Measurements from ENCODE around the gene AMZ1.
"Not testable (repeated sequence)": the region's sequence is repeated elsewhere in the genome, so short reads cannot be mapped to it uniquely, and the experiment has no call there.

Gene AMZ1

DNA sequence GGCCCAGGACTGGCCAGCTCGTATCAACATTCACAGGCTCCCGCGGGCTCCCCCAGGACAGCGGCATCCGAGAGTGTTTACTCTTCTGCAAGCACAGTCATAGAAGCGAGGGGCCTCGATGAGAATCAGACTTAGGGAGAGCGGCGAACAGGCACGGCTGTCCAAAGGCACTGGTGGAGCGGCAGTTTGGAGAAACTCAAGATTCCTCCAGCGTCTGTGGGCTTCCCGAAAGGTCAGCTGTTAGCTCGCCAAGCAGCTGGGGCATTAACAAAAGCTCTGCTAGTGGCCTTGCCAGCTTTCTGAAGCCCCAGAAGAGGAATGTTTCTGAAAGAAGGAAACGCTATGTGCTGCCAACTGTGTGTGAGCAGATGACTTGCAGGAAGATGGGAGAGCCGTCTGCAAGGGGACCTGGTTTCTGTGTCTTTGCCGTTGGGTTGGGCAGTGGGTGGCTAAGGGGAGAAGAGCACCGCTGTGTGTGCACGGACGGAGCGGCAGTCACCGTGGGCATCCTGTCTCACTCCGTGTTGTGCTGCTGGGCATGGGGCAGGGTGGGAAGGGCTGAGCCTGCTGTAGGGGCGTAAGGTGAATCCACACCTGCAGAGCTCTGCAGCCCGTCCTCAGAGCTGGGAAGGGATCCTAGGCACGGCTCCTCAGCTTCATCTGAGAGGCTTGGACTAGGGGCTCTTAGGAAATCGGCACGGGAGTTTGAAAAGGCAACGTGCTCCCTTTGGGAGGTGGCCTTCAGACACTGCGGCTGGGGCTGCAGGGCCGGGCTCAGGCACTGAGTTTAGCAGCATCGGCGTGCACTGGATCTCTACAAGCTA lies 42.1 kb downstream of the AMZ1 start:
- DNase-seq = no peak

DNA sequence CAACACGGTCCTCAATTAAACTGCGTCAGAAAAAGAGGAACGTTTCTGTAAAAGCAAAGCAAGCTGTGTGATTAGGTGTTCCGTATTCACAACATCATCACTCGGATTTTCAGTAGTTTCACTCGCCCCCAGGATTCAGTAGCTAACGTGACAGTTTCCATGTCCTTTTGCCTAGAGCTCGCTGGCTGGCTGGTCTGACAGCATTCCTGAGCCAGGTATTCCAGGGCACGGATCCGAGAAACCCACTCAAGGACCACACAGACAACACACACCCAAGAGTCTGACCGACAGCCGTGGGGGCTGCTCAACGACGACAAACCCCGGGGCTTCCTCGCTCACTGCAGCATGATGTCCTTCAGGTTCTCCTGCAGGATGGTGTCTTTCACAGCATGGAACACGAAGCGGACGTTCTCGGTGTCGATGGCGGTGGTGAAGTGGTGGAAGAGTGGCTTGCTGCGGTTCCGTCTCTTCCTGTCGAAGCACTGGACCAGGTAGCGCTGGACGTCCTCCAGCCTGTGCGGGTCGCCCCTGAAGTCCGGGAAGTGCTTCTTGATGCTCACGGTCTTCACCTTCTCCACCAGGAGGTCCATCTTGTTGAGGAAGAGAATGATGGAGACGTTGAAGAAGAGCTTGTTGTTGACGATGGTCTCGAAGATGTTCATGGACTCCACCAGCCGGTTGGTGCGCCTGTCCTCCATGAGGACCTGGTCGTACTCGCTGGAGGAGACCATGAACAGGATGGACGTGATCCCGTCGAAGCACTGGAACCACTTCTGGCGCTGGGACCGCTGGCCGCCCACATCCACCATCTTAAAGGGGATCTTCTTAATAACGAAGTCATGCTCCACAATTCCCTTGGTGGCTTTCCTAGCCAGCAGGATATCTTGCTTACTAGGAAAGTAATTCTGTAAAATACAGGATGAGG lies 43.1 kb downstream of the AMZ1 start:
- no peak for DNase-seq

DNA sequence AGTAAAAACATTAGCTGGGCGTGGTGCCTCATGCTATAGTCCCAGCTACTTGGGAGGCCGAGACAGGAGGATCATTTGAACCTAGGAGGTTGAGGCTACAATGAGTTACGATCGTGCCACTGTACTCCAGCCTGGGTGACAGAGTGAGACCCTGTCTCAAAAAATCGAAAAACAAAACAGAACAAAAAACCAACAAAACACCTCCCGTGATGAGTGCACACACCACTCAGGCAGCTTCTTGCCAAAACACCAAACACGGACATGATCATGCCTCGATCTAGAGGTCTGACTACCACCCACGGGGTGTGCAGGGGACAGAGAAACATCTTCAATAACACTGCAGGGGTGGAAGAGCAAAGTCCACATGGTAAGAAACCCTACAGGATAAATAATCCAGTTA lies 44.4 kb downstream of the AMZ1 start:
- DNase-seq = no peak

DNA sequence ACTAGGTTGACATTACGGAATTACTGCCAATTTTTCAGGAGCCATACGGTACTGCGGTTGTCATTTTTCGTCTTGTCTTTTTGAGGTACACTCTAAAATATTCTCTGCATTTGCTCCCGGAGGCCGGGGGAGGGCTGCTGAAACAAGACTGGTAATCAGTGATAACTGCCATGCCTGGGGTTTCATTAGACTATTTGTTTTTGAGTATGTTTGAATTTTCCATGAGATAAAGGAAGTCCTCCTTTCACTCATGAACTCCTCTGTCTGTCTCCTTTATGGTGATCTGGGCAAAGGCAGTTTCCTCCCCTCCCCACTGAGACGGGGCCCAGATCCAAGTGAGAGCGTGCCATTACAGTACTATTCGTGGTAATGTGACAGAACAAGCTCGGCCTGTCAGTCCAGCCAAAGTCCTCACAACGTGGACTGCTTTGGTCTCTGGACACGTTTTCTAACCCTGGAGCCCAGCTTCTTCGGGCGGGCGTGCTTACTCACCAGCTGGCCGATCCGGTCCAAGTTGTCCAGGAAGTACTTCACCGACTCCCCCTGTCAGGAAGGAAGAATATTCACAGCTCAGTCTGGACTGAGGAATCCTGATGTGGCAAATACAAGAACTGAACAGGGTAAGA lies 45.1 kb downstream of the AMZ1 start:
- peak; percentile 90 for DNase-seq

DNA sequence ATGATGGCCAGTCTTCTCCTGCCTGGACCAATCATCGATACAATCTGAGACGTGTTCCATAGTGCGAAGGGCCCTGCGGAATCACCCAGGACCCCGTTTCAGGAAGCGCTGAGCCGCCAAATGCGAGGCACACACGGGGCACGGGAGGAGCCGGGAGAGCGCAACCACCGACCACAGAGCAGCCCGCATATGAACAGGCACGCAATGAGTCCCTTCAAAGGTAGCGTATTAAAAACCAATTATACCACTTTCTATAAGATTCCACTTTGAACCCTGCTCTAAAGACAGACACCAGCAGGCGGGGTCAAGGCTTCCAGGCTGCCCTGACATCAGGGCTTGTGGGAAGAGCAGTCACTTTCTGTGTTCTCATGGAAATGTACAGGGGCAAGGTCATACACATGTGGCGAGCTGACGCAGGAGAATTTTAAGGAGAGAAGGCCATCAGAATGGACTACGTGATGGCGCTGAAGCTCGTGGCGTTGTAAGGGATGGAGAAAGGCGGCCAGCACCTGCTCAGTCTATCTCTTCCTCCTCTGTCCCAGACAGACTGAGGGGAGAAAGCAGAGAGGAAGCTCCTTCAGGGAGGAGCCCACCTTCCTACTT lies 46.2 kb downstream of the AMZ1 start:
- DNase-seq = peak; percentile 58

DNA sequence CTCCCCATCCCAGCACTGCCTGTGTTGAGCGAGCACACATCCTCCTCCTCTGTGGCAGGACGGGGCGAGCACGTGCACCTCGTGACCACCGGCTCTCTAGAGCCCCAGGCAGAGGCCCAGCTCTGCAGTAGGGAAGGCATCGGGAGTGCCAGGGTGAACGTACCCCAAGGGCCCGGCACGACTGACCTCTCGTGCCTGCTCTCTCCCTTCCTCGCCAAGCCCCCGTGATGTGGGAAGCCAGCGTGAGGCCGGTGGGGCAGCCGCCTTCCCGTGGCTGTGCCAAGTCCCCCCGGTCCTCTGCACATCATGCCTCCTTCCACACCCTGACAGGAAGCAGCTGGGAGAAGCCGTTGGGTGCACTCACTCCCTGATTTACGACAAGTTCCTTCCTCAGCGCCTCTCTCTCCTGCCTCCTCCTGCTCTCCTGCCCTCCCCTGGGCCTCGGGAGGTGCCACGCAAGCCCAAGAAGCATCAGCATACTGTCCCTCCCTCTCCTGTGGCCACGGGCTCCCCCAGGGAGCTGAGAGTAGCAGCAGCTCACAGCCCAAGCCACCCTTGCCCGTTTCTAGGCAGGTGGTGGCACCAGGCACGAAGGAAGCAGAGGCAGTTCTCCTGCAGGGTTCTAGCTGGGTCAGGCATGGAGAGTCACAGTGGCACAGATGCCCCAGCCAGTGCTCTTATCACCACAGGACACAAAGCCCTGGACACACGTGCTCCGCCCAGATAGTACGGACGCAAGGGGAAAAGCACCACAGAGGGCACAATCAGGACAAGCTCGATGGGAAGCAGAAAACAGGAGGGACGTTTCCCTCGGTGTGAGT lies 47.0 kb downstream of the AMZ1 start:
- peak; percentile 99 for DNase-seq

DNA sequence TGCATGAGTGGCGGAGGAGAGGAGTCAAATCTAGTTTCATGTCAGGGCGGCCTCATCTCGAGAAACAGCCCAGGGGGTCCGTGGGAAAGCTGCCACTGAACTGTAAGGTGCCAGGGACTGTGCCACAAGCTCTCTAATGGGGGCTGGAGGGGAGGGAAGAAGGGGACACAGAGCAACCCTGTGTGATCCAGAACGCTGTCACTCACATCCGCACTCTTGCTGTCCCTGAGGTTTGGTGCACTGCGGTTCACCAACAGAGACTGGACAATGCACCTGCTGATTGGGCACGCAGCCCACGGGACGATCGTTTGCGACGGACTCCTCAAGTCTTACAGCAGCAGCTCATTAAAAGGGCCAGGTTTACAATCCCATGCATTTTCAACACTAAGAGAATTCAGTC lies 47.7 kb downstream of the AMZ1 start:
- DNase-seq = no peak

GRCh38 chr7:2736411-2736914 lies 48.5 kb downstream of the AMZ1 start:
- no peak for DNase-seq

DNA sequence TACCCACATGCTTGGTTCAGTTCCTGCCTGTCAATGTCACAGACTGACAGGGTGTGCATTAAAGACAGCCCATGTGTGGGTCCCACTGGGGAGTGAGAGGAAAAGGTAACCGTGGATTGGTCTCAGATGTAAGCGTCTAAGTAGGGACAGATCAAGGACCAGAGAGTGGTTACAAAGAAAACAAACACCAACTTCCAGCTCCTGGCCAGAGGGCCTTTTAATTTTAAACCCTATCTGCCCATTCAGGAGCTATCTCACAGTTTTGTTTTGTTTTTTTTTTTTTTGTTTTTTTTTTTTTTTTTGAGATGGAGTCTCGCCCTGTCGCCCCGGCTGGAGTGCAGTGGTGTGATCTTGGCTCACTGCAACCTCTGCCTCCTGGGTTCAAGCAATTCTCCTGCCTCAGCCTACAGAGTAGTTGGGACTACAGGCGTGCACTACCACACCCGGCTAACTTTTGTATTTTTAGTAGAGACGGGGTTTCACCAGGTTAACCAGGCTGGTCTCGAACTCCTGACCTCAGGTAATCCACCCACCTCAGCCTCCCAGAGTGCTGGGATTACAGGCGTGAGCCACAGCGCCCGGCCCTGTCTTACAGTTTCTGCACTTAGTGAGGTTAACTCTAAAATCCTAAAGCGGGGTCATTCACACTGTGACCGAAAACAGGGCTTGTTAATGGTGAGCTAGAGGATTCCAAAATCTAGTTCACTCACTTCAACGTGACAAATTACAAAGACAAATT lies 49.2 kb downstream of the AMZ1 start:
- DNase-seq = not testable (repeated sequence)

- peak; percentile 32 for DNase-seq
These were observed 50.0 kb downstream of the AMZ1 start for GRCh38 chr7:2737771-2738540.

DNA sequence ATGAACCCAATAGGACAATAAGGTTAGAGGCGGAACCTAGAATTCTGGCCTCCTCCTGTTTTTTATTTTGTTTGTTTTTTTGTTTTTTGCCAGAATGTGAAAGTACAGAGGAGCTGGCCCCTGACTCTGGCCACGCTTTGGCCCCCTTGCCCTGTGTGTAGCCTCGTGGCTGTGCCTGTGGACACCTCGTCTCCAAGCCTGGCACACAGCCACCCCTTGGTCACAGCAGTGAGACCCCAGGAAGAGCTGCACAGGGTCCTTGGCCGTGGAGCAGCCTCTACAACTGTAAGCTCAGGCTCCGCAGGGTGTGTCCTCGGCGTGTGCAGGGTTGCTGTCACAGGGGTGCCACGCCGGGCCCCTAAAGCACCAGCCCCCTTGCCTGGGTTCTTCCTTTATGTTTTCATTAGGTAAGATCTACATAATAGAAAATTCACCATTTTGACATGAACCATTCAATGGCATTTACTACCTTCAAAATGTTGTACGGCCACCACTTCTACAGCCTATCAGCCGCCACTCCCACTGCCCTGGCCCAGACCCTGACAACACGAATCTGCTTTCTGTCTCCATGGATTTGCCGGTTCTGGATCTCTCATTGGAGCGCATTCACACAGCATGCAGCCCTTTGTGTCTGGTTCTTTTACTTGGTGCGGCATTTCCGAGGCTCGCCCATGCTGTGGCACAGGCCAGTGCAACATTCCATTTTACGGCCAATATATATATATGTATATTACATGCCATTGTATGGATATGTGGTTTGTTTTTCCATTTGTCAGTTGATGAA lies 51.0 kb downstream of the AMZ1 start:
- no peak for DNase-seq

- DNase-seq = not testable (repeated sequence)
These were observed 55.7 kb downstream of the AMZ1 start for GRCh38 chr7:2743523-2744185.

DNA sequence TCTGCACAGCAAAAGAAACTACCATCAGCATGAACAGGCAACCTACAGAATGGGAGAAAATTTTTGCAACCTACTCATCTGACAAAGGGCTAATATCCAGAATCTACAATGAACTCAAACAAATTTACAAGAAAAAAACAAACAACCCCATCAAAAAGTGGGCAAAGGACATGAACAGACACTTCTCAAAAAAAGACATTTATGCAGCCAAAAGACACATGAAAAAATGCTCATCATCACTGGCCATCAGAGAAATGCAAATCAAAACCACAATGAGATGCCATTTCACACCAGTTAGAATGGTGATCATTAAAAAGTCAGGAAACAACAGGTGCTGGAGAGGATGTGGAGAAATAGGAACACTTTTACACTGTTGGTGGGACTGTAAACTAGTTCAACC lies 60.7 kb downstream of the AMZ1 start:
- not testable (repeated sequence) for DNase-seq

DNA sequence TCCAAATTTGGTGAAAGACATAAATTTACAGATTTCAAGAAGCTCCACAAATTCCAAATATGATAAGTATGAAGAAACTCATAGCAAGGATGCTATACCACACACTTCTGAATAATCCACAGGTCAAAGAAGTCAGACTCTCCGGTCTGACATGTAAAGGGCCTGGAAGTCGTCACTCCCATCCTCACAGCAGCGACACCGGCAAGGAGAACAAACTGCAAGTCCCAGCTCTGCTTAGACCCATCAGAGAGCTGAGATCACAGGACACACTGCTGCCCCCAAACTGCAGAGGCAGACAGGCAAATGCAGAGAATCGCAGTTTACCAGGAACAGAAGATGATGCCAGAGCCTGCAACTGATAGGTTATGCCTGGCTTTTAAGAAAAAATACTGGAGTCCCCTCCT lies 62.0 kb downstream of the AMZ1 start:
- DNase-seq = no peak

- DNase-seq = no peak
These were observed 63.1 kb downstream of the AMZ1 start for GRCh38 chr7:2751086-2751485.

DNA sequence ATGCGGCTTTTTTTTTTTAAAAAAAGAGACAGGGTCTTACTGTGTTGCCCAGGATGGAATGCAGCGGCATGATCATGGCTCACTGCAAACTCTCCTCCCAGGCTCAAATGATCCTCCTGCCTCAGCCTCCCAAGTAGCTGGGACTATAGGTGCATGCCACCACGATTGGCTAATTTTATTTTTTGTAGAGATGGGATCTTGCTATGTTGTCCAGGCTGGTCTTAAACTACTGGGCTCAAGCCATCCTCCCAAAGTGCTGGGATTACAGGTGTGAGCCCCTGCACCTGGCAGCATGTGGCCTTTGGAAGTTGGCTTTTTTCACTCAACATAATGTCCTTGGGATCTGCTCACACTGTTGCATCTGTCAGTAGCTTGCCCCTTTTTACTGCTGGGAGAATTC lies 65.1 kb downstream of the AMZ1 start:
- no peak for DNase-seq

DNA sequence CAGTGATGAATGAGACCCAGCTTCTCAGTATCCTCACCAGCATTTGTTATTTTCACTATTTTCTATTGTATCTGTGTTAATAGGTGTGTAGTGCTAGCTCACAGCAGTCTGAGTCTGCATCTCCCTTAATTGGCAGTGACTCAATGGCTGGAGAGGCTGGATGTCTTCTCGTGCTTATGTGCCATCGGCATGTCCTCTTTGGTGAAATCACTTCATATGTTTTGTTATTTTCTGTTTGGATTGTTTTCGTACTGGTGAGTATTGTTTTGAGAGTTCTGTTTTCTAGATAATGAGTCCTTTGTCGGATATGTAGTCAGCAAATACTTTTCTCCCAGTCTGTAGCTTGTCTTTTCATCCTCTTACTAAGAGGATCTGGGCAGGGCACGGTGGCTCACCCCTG lies 66.1 kb downstream of the AMZ1 start:
- DNase-seq = no peak

DNA sequence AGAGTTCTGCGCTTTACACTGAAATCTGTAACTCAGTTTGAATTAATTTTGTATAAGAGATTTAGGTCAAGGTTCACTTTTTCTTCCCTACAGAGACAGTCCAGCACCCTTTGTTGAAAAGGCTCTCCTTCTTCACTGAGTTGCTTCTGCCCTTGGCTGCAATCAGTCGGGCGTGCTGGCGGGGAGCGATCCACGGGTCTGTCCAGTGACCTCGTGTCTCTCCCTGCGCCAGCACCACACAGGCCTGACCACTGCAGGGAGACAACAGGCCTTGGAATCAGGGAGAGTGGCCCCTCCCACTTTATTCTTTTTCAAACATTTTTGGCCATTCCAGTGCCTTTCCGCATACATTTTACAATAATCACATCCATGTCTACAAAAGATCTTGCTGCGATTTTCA lies 66.9 kb downstream of the AMZ1 start:
- DNase-seq = no peak

DNA sequence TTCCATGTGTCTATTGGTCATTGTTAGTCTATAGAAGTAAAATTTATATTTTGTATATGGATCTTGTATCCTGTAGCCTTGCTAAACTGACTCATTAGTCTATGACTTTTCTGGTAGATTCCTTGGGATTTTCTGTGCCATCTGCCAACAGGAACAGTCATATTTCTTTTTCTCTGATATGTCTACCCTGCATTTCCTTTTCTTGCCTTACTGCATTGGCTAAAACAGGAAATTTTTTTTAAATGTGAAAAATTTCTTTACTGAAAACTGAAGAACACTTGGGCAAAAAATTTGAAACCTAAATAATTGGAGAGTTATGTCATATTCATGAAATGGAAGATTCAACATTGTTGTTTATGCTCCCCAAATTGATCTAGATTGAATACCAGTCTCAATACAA lies 67.5 kb downstream of the AMZ1 start:
- DNase-seq = no peak

Data from hematopoietic multipotent progenitor cell treated with erythropoietin and hydrocortisone succinate and interleukin-3 and kit ligand, for 8 days (in vitro differentiated cells).